B cell (primary cell): ENCODE measurements around the gene LDLRAD3. TPM values are rescaled to one million over a fixed set of nuclear protein-coding genes. Genes with fewer than 3 reads are reported as not detected.

ENCODE experiments used
- ATAC-seq: fragments of 200-7000 bp; cut with Tn5 transposase; one replicate; pipeline ENCODE4 v1.10.0; 2021; ENCODE audit warnings: low read depth, mild to moderate bottlenecking, moderate number of reproducible peaks, moderate library complexity
- CTCF ChIA-PET: fragments of 350-600 bp; sonication (Branson Sonifier 250); formaldehyde crosslinking; loops from one replicate; lab custom pipeline; 2021; ENCODE audit warnings: antibody characterized with exemption, inconsistent platforms; lab: Charles Lee
- POLR2A ChIA-PET: fragments of 350-600 bp; sonication (Branson Sonifier 250); formaldehyde crosslinking; loops from one replicate; lab custom pipeline; 2021; ENCODE audit warnings: antibody characterized with exemption; lab: Charles Lee
- DNase-seq: peaks from one replicate; pipeline ENCODE4 v3.0.0; 2013
- H2AFZ ChIP-seq: 2 replicates; pipeline ENCODE4 v1.6.1; 2012; ENCODE audit warnings: mild to moderate bottlenecking, low read depth, low read length; ENCODE audit not compliant: insufficient read depth, poor library complexity, severe bottlenecking
- H3K27ac ChIP-seq, 2 donors: 1 replicate in 1 of 2; 2 replicates in 1 of 2; pipeline ENCODE4 v1.5.1; 2012 to 2013; ENCODE audit warnings: low read length in 2 of 2, mild to moderate bottlenecking in 2 of 2, moderate library complexity in 1 of 2
- H3K27me3 ChIP-seq, 4 experiments: fragments of 200-600 bp in 1 of 4; sonication (generic) in 1 of 4; replicated peaks in 1 of 4; 1 replicate in 2 of 4; 2 replicates in 2 of 4; pipeline versions ENCODE4 v1.6.1 to v1.7.0; 2013 to 2016; ENCODE audit warnings: low read length in 3 of 4, mild to moderate bottlenecking in 2 of 4, mixed read lengths in 1 of 4, moderate library complexity in 1 of 4; ENCODE audit not compliant: insufficient read depth in 4 of 4, control insufficient read depth in 3 of 4; ENCODE audit errors: control extremely low read depth in 1 of 4
- H3K36me3 ChIP-seq, 2 experiments: replicated peaks in 1 of 2; 1 replicate in 1 of 2; 2 replicates in 1 of 2; pipeline versions ENCODE4 v1.6.1 to v1.7.1; 2013; ENCODE audit warnings: low read length in 1 of 2; ENCODE audit not compliant: insufficient read depth in 2 of 2, control insufficient read depth in 1 of 2; ENCODE audit errors: control extremely low read depth in 1 of 2, extremely low read depth in 1 of 2
- H3K4me1 ChIP-seq, 2 donors: fragments of 200-600 bp in 1 of 2; sonication (generic) in 1 of 2; 1 replicate in 1 of 2; 2 replicates in 1 of 2; pipeline versions ENCODE4 v1.5.1 to v1.6.1; 2013 to 2017; ENCODE audit warnings: low read length in 2 of 2; ENCODE audit not compliant: control insufficient read depth in 2 of 2, insufficient read depth in 2 of 2
- H3K4me2 ChIP-seq: replicated peaks from 2 replicates; pipeline ENCODE3; 2012; ENCODE audit warnings: mild to moderate bottlenecking, low read depth, low read length; ENCODE audit not compliant: poor library complexity, severe bottlenecking
- H3K4me3 ChIP-seq, 5 experiments: fragments of 200-600 bp in 1 of 5; sonication (generic) in 1 of 5; 1 replicate in 3 of 5; 2 replicates in 2 of 5; pipeline versions ENCODE4 v1.5.1 to v1.7.0; 2011 to 2016; ENCODE audit warnings: low read length in 4 of 5, mild to moderate bottlenecking in 4 of 5, low read depth in 2 of 5, control low read depth in 1 of 5, moderate library complexity in 1 of 5; ENCODE audit not compliant: insufficient read depth in 1 of 5; ENCODE audit errors: control extremely low read depth in 1 of 5, extremely low read depth in 1 of 5
- H3K79me2 ChIP-seq: fragments of 200-600 bp; sonication (generic); one replicate; pipeline ENCODE4 v1.6.0; 2016; ENCODE audit warnings: low read length; ENCODE audit not compliant: control insufficient read depth, insufficient read depth
- H3K9ac ChIP-seq: fragments of 200-600 bp; sonication (generic); 2 replicates; pipeline ENCODE4 v1.6.1; 2017; ENCODE audit warnings: mild to moderate bottlenecking, low read length, moderate library complexity
- H3K9me3 ChIP-seq, 3 donors: one replicate each; pipeline versions ENCODE4 v1.6.1 to v1.7.1; 2013; ENCODE audit warnings: low read length in 2 of 3; ENCODE audit not compliant: control insufficient read depth in 2 of 3, insufficient read depth in 1 of 3; ENCODE audit errors: control extremely low read depth in 1 of 3
- H4K20me1 ChIP-seq: 2 replicates; pipeline ENCODE4 v1.6.0; 2012; ENCODE audit warnings: mild to moderate bottlenecking, low read length; ENCODE audit not compliant: insufficient read depth, control insufficient read depth, poor library complexity, severe bottlenecking
- H3K27ac Mint-ChIP-seq: one replicate; pipeline ENCODE4 v1.8.0; 2021; ENCODE audit warnings: mixed read lengths
- H3K27me3 Mint-ChIP-seq: one replicate; pipeline ENCODE4 v1.8.0; 2021; ENCODE audit warnings: mixed read lengths
- H3K4me1 Mint-ChIP-seq: one replicate; pipeline ENCODE4 v1.8.0; 2021; ENCODE audit warnings: mixed read lengths
- H3K4me3 Mint-ChIP-seq: one replicate; pipeline ENCODE4 v1.8.0; 2021; ENCODE audit warnings: mixed read lengths
- H3K9me3 Mint-ChIP-seq: one replicate; pipeline ENCODE4 v1.8.0; 2022; ENCODE audit warnings: mixed read lengths; ENCODE audit not compliant: insufficient read depth
- EZH2 ChIP-seq: IDR thresholded peaks from 2 replicates; pipeline ENCODE4 v1.6.1; 2012; ENCODE audit warnings: borderline replicate concordance, low read depth, mild to moderate bottlenecking, moderate library complexity, low read length; ENCODE audit not compliant: insufficient read depth, poor library complexity, severe bottlenecking
- WGBS: methylation state at CpG from one replicate; pipeline ENCODE4 v1.1.5; 2013; ENCODE audit warnings: missing lambda C conversion rate; ENCODE audit not compliant: insufficient coverage; 5-methylcytosine and 5-hydroxymethylcytosine counted together
- intact Hi-C: fragments of 100-400 bp; cut with micrococcal nuclease; formaldehyde crosslinking; loops from one replicate; pipeline ENCODE4 v1.10.0; 2022
- polyA plus RNA-seq: library from polyadenylated mRNA; depleted of rRNA; stranded (reverse); fragments of >200 nt; gene quantifications from 2 replicates; pipeline ENCODE4 v1.2.3, GENCODE V29; 2012
- total RNA-seq, 2 donors: library from RNA; stranded (reverse); fragments of 120-200 nt in 1 of 2; gene quantifications; 1 replicate in 1 of 2; 2 replicates in 1 of 2; pipeline versions ENCODE4 v1.2.3 to v1.2.4, GENCODE V29; 2013 to 2022
- TF ChIP-seq, protein P1 (sequence below): fragments of 200-600 bp; IDR thresholded peaks from one replicate; pipeline ENCODE4 v1.8.0; 2022; ENCODE audit warnings: antibody characterized with exemption, mild to moderate bottlenecking

LDLRAD3 gene
- total and polyA plus RNA-seq, 2 donors (not counting 1 experiment from before 2014, with no cell fraction given): 0.01 TPM; not detected in 1

DNA sequence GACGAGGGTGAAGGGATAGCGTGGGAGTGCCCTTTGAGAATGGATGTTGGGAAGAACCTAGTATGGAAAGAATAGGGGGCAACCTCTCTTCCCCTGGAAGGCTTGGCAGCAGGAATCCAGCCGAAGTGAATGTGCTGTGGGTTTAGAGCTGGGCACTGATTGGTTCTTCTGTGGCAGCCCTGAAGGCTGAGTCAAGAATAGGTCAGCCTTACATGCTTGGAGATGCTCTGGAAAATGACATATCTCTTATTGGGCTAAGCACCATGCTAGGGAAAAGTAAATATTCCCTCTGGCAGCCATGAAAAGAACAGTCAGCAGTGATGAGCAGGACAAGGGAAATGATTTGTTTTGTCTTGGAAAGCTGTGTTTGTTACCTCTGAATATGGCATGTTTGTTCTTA lies 195.9 kb downstream of the LDLRAD3 start:
- intact Hi-C loops: no loop called here
- 86% methylated on average over 2 of the region's 3 CpGs for WGBS

DNA sequence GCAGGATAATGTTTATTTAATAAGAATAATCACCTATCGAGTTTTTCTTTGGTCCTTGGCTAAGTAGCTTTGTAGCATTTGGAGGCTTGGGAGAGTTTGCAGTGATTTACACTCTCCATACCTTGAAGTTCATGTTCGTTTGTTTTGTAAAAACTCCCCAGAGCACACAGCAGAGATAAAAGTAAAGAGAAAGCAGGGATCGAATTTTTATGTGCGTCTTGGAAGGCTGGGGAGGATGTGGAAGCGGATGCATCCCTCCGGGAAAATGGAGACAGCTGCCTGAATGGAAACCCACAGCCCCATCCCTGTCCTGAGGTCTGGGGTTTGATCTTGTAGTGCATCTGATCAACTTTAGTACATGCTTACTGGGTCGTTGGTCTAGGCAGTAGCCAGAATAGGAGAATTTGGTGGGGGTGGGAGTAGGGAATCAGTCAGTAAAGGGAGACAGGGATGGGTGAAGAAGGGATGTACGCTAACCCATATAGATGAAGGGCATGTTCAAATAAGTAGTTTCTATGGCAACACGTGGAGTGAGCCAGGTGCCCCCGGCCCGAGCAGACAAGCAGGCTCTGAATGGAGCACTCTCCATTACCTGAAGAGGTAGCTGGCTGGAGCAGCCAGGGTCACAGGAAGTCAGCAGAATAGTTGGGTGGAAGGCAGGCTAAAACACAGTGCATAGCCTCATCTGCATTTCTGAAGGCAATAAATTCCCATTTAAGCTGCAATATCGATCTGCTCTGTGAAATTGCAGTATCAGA lies 197.5 kb downstream of the LDLRAD3 start:
- no peaks in the 10 kb centered on the region for H3K79me2 ChIP-seq
- CTCF ChIA-PET: no interaction called here

More for the DNA sequence above, 195.9 kb downstream of the LDLRAD3 start:
- no peaks in the 10 kb centered on the region for H3K4me1 ChIP-seq
- ChIA-PET POLR2A (no interaction called here), CTCF (no interaction called here)
- no peaks in the 10 kb centered on the region for H3K4me1 Mint-ChIP-seq
- H3K27me3 ChIP-seq: no peaks in the 10 kb centered on the region
- peaks cover 11% of the 10 kb centered on the region for H3K27me3 Mint-ChIP-seq
- no peaks in the 10 kb centered on the region for H4K20me1 ChIP-seq
- H3K9me3 ChIP-seq: no peaks in the 10 kb centered on the region
- H3K4me3 Mint-ChIP-seq: no peak overlapping the region
- no peak overlapping the region for H3K4me3 ChIP-seq
- H3K4me2 ChIP-seq: no peak overlapping the region
- no peak overlapping the region for H3K27ac ChIP-seq
- DNase-seq (no peak), ATAC-seq (no peak)
- H3K27ac Mint-ChIP-seq: no peak overlapping the region
- no peaks in the 10 kb centered on the region for H3K79me2 ChIP-seq
- no peaks in the 10 kb centered on the region for H3K9me3 Mint-ChIP-seq
- TF ChIP-seq, protein P1, sequence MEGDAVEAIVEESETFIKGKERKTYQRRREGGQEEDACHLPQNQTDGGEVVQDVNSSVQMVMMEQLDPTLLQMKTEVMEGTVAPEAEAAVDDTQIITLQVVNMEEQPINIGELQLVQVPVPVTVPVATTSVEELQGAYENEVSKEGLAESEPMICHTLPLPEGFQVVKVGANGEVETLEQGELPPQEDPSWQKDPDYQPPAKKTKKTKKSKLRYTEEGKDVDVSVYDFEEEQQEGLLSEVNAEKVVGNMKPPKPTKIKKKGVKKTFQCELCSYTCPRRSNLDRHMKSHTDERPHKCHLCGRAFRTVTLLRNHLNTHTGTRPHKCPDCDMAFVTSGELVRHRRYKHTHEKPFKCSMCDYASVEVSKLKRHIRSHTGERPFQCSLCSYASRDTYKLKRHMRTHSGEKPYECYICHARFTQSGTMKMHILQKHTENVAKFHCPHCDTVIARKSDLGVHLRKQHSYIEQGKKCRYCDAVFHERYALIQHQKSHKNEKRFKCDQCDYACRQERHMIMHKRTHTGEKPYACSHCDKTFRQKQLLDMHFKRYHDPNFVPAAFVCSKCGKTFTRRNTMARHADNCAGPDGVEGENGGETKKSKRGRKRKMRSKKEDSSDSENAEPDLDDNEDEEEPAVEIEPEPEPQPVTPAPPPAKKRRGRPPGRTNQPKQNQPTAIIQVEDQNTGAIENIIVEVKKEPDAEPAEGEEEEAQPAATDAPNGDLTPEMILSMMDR: no peak
- TF ChIP-seq EZH2: no peak
- no peaks in the 10 kb centered on the region for H3K36me3 ChIP-seq
- H2AFZ ChIP-seq: no peak overlapping the region
- no peak overlapping the region for H3K9ac ChIP-seq

More for the DNA sequence above, 197.5 kb downstream of the LDLRAD3 start:
- H4K20me1 ChIP-seq: no peaks in the 10 kb centered on the region
- no peak overlapping the region for H3K4me3 Mint-ChIP-seq
- H3K9ac ChIP-seq: no peak overlapping the region
- no peak overlapping the region for H3K27ac ChIP-seq
- WGBS: 82% methylated on average over 9 of the region's 12 CpGs
- peaks cover 6% of the 10 kb centered on the region for H3K27me3 Mint-ChIP-seq
- no peak overlapping the region for H2AFZ ChIP-seq
- no peak for DNase-seq
- H3K9me3 ChIP-seq: no peaks in the 10 kb centered on the region
- TF ChIP-seq EZH2: no peak
- TF ChIP-seq, protein P1: no peak
- no peaks in the 10 kb centered on the region for H3K27me3 ChIP-seq
- no peak overlapping the region for H3K4me2 ChIP-seq
- POLR2A ChIA-PET: no interaction called here
- H3K4me3 ChIP-seq: no peak overlapping the region
- no peaks in the 10 kb centered on the region for H3K4me1 Mint-ChIP-seq
- no peaks in the 10 kb centered on the region for H3K4me1 ChIP-seq
- H3K27ac Mint-ChIP-seq: no peak overlapping the region
- H3K36me3 ChIP-seq: no peaks in the 10 kb centered on the region
- ATAC-seq: no peak
- intact Hi-C loops: no loop called here
- H3K9me3 Mint-ChIP-seq: no peaks in the 10 kb centered on the region
